Endothelial cell of umbilical vein (primary cell): ENCODE results near the gene SNCAIP. TPM values are rescaled to one million over a fixed set of nuclear protein-coding genes. Genes with fewer than 3 reads are reported as not detected.

Experiments used
- BruUV-seq: library from RNA; stranded (reverse); fragments of 400-500 nt; replicated peaks from 2 replicates; lab custom pipeline; 2021; lab: Mats Ljungman, UMichigan
- CTCF ChIA-PET: fragments of 300-600, 350-600 bp; sonication (Branson Sonifier 250); formaldehyde crosslinking; loops from one replicate; lab custom pipeline; 2021; ENCODE audit warnings: antibody characterized with exemption, inconsistent platforms; lab: Charles Lee
- POLR2A ChIA-PET: fragments of 300-600, 350-600 bp; sonication (Branson Sonifier 250); formaldehyde crosslinking; loops from one replicate; lab custom pipeline; 2021; ENCODE audit warnings: antibody characterized with exemption, inconsistent platforms; lab: Charles Lee
- DNase-seq: peaks from one replicate; pipeline ENCODE4 v3.0.0-alpha.2; 2011; ENCODE audit warnings: low read depth, low spot score
- FAIRE-seq: peaks from 2 replicates; lab custom pipeline; 2011; peaks lifted over from hg19 to GRCh38; lab: Jason Lieb, UNC
- H2AFZ ChIP-seq: 2 replicates; pipeline ENCODE4 v1.6.0; 2012; ENCODE audit warnings: low read depth, low read length, control low read depth, inconsistent platforms
- H3K27ac ChIP-seq: 2 replicates; pipeline ENCODE4 v1.5.1; 2011; ENCODE audit warnings: low read depth, mild to moderate bottlenecking, control low read depth, low read length, moderate library complexity; ENCODE audit not compliant: insufficient read depth
- H3K27me3 ChIP-seq, 2 experiments: 2 replicates each; pipeline versions ENCODE4 v1.6.0 to v1.6.1; 2011; ENCODE audit warnings: low read length in 2 of 2, mixed read lengths in 1 of 2; ENCODE audit not compliant: control insufficient read depth in 2 of 2, insufficient read depth in 2 of 2
- H3K36me3 ChIP-seq, 2 experiments: 2 replicates in 1 of 2; 3 replicates in 1 of 2; pipeline ENCODE4 v1.5.1; 2011; ENCODE audit warnings: low read length in 2 of 2, mild to moderate bottlenecking in 1 of 2, moderate library complexity in 1 of 2; ENCODE audit not compliant: control insufficient read depth in 2 of 2, insufficient read depth in 2 of 2; ENCODE audit errors: extremely low read depth in 1 of 2
- H3K4me1 ChIP-seq: 3 replicates; pipeline ENCODE4 v1.5.1; 2011; ENCODE audit warnings: mild to moderate bottlenecking, low read length; ENCODE audit not compliant: control insufficient read depth, insufficient read depth; ENCODE audit errors: extremely low read depth
- H3K4me2 ChIP-seq: 2 replicates; pipeline ENCODE4 v1.6.1; 2011; ENCODE audit warnings: low read length, control low read depth, mixed read lengths; ENCODE audit not compliant: insufficient read depth
- H3K4me3 ChIP-seq, 3 experiments: fragments of 200-600 bp in 1 of 3; sonication (generic), shearing (Covaris generic) in 1 of 3; replicated peaks in 1 of 3; 2 replicates each; pipeline ENCODE4 v1.5.1; 2011 to 2016; ENCODE audit warnings: control low read depth in 3 of 3, low read length in 3 of 3, mild to moderate bottlenecking in 2 of 3, inconsistent platforms in 1 of 3, low read depth in 1 of 3, moderate library complexity in 1 of 3; ENCODE audit not compliant: insufficient read depth in 1 of 3
- H3K79me2 ChIP-seq: 2 replicates; pipeline ENCODE4 v1.6.0; 2012; ENCODE audit warnings: low read length, inconsistent platforms; ENCODE audit not compliant: control insufficient read depth, insufficient read depth
- H3K9ac ChIP-seq: replicated peaks from 2 replicates; pipeline ENCODE3; 2011; ENCODE audit warnings: low read length, control low read depth; ENCODE audit not compliant: insufficient read depth; ENCODE audit errors: extremely low read depth
- H3K9me1 ChIP-seq: replicated peaks from 3 replicates; pipeline ENCODE4 v1.6.0; 2011; ENCODE audit warnings: mild to moderate bottlenecking, low read length; ENCODE audit not compliant: control insufficient read depth, insufficient read depth; ENCODE audit errors: extremely low read depth
- H3K9me3 ChIP-seq: replicated peaks from 2 replicates; pipeline ENCODE4 v1.5.1; 2012; ENCODE audit warnings: low read length, inconsistent platforms; ENCODE audit not compliant: control insufficient read depth, insufficient read depth
- H4K20me1 ChIP-seq: replicated peaks from 2 replicates; pipeline ENCODE3; 2011; ENCODE audit warnings: mild to moderate bottlenecking, low read length; ENCODE audit not compliant: control insufficient read depth, insufficient read depth; ENCODE audit errors: extremely low read depth
- EZH2 ChIP-seq: IDR thresholded peaks from 2 replicates; pipeline ENCODE4 v1.6.1; 2012; ENCODE audit warnings: borderline replicate concordance, low read depth, mild to moderate bottlenecking, moderate library complexity, low read length, inconsistent platforms; ENCODE audit not compliant: severe bottlenecking
- FOS ChIP-seq: IDR thresholded peaks from 2 replicates; pipeline ENCODE4 v1.6.1; 2011; ENCODE audit warnings: mild to moderate bottlenecking, low read length, moderate library complexity, borderline replicate concordance; ENCODE audit not compliant: insufficient read depth
- GATA2 ChIP-seq: IDR thresholded peaks from 2 replicates; pipeline ENCODE4 v1.7.0; 2011; ENCODE audit warnings: low read depth, mild to moderate bottlenecking, moderate library complexity, mixed read lengths, low read length; ENCODE audit not compliant: insufficient read length, insufficient read depth
- JUN ChIP-seq: IDR thresholded peaks from 2 replicates; pipeline ENCODE4 v1.6.1; 2011; ENCODE audit warnings: borderline replicate concordance, low read depth; ENCODE audit not compliant: insufficient read length, insufficient read depth
- MAX ChIP-seq: IDR thresholded peaks from 2 replicates; pipeline ENCODE4 v1.6.1; 2011; ENCODE audit not compliant: insufficient read depth, insufficient read length
- MYC ChIP-seq: IDR thresholded peaks from one replicate; pipeline ENCODE4 v1.6.1; 2011; ENCODE audit warnings: mild to moderate bottlenecking, low read depth, low read length
- POLR2A ChIP-seq: IDR thresholded peaks from 2 replicates; pipeline ENCODE4 v1.6.1; 2012; ENCODE audit warnings: low read depth, mild to moderate bottlenecking, control low read depth, low read length
- POLR2AphosphoS5 ChIP-seq: IDR thresholded peaks from 2 replicates; pipeline ENCODE4 v1.6.1; 2012; ENCODE audit warnings: low read depth, mild to moderate bottlenecking, control low read depth, low read length, moderate library complexity; ENCODE audit not compliant: insufficient read depth
- dilution Hi-C: fragments of 300-500 bp; cut with MboI; formaldehyde crosslinking; loops from one replicate; pipeline ENCODE4 v1.15.0; 2019; ENCODE audit warnings: low sequenced_read_pairs; ENCODE audit not compliant: extremely low pct_ligation_motif_present
- intact Hi-C: fragments of 100-400 bp; cut with micrococcal nuclease; formaldehyde crosslinking; loops from one replicate; pipeline ENCODE4 v1.10.0; 2022
- polyA plus RNA-seq, 4 experiments: library from polyadenylated mRNA; depleted of rRNA in 3 of 4; stranded (reverse) in 3 of 4; unstranded in 1 of 4; fragments of >200 nt; gene quantifications; 2 replicates each; pipeline versions ENCODE4 v1.2.1 to v1.2.3, GENCODE V29; 2011 to 2012; ENCODE audit warnings: missing spikeins in 1 of 4
- total RNA-seq: library from RNA; stranded (reverse); gene quantifications from 2 replicates; pipeline ENCODE4 v1.2.3, GENCODE V29; 2021
- TF ChIP-seq, protein P1 (sequence below), 2 donors: IDR thresholded peaks; 1 replicate in 1 of 2; 2 replicates in 1 of 2; pipeline ENCODE4 v1.5.1; 2011; ENCODE audit warnings: low read length in 2 of 2, mild to moderate bottlenecking in 2 of 2, moderate library complexity in 2 of 2, control low read depth in 1 of 2, inconsistent platforms in 1 of 2, low read depth in 1 of 2; ENCODE audit not compliant: insufficient read depth in 1 of 2; ENCODE audit errors: extremely low read depth in 1 of 2

The SNCAIP gene
- total and polyA plus RNA-seq, 2 donors (not counting 3 experiments of a cell fraction or from before 2014, with no cell fraction given): 13.1 to 42.0 TPM

GRCh38 chr5:122332599-122333555 is 20.8 kb downstream of the SNCAIP start:
- dilution Hi-C loops (no loop called here), intact Hi-C loops (no loop called here)
- Histone ChIP-seq H3K36me3 (no peaks in the 10 kb centered on the region), H3K4me3 (no peak overlapping the region), H4K20me1 (no peaks in the 10 kb centered on the region), H3K4me1 (no peaks in the 10 kb centered on the region), H3K79me2 (no peaks in the 10 kb centered on the region), H3K27me3 (no peaks in the 10 kb centered on the region), H3K9me1 (no peaks in the 10 kb centered on the region), H3K4me2 (no peak overlapping the region), H2AFZ (no peak overlapping the region), H3K27ac (no peak overlapping the region), H3K9ac (no peak overlapping the region), H3K9me3 (no peaks in the 10 kb centered on the region)
- TF ChIP-seq MAX (no peak), POLR2AphosphoS5 (no peak), POLR2A (no peak), EZH2 (no peak), GATA2 (no peak), FOS (no peak), MYC (no peak), JUN (no peak)
- TF ChIP-seq, protein P1, sequence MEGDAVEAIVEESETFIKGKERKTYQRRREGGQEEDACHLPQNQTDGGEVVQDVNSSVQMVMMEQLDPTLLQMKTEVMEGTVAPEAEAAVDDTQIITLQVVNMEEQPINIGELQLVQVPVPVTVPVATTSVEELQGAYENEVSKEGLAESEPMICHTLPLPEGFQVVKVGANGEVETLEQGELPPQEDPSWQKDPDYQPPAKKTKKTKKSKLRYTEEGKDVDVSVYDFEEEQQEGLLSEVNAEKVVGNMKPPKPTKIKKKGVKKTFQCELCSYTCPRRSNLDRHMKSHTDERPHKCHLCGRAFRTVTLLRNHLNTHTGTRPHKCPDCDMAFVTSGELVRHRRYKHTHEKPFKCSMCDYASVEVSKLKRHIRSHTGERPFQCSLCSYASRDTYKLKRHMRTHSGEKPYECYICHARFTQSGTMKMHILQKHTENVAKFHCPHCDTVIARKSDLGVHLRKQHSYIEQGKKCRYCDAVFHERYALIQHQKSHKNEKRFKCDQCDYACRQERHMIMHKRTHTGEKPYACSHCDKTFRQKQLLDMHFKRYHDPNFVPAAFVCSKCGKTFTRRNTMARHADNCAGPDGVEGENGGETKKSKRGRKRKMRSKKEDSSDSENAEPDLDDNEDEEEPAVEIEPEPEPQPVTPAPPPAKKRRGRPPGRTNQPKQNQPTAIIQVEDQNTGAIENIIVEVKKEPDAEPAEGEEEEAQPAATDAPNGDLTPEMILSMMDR (IDR thresholded peaks at IDR 0.05; ENCODE audit: extremely low read depth in 1 of 2, insufficient read depth in 1 of 2, low read depth in 1 of 2, low read length in 2 of 2): no peak
- BruUV-seq: no TSS peak
- CTCF ChIA-PET: interaction anchor here (1.2 kb wide), 2 partner anchors 9 to 54 kb away, joined by 3 to 4 read pairs; no protein-coding TSS in a partner anchor
- FAIRE-seq: no peak
- no peak for DNase-seq
- POLR2A ChIA-PET: no interaction called here
